ENCODE data around the gene ST8SIA2. TPM values are rescaled to one million over a fixed set of nuclear protein-coding genes. Genes with fewer than 3 reads are reported as not detected.

The ST8SIA2 gene
- total RNA-seq, 1 experiment from 2014 or later: not detected

- in situ Hi-C loops (cut with HindIII; ENCODE audit: low sequenced_read_pairs): no loop called here
- DNase-seq (ENCODE audit: low spot score): no peak
Measured at GRCh38 chr15:92425578-92426225, 32.0 kb downstream of the ST8SIA2 start.

- no peak for DNase-seq (ENCODE audit: low spot score)
- in situ Hi-C loops (cut with HindIII; ENCODE audit: low sequenced_read_pairs): no loop called here
Measured at GRCh38 chr15:92429378-92430068, 35.8 kb downstream of the ST8SIA2 start.

GRCh38 chr15:92430069-92430440, 36.4 kb downstream of the ST8SIA2 start:
- in situ Hi-C loops (cut with HindIII; ENCODE audit: low sequenced_read_pairs): no loop called here
- no peak for DNase-seq (ENCODE audit: low spot score)

GRCh38 chr15:92435145-92435544, 41.5 kb downstream of the ST8SIA2 start:
- in situ Hi-C loops (cut with HindIII; ENCODE audit: low sequenced_read_pairs): no loop called here
- DNase-seq (ENCODE audit: low spot score): no peak

GRCh38 chr15:92438471-92438870, 44.8 kb downstream of the ST8SIA2 start:
- DNase-seq (ENCODE audit: low spot score): no peak
- in situ Hi-C loops (cut with HindIII; ENCODE audit: low sequenced_read_pairs): no loop called here

- DNase-seq (ENCODE audit: low spot score): no peak
- in situ Hi-C loops (cut with HindIII; ENCODE audit: low sequenced_read_pairs): no loop called here
Measured at GRCh38 chr15:92443381-92443780, 49.7 kb downstream of the ST8SIA2 start.

- in situ Hi-C loops (cut with HindIII; ENCODE audit: low sequenced_read_pairs): no loop called here
- DNase-seq (ENCODE audit: low spot score): no peak
Measured at GRCh38 chr15:92444631-92445030, 51.0 kb downstream of the ST8SIA2 start.

GRCh38 chr15:92448370-92448769, 54.7 kb downstream of the ST8SIA2 start:
- no peak for DNase-seq (ENCODE audit: low spot score)
- in situ Hi-C loops (cut with HindIII; ENCODE audit: low sequenced_read_pairs): no loop called here

GRCh38 chr15:92449476-92449875, 55.8 kb downstream of the ST8SIA2 start:
- no peak for DNase-seq (ENCODE audit: low spot score)
- in situ Hi-C loops (cut with HindIII; ENCODE audit: low sequenced_read_pairs): no loop called here

- in situ Hi-C loops (cut with HindIII; ENCODE audit: low sequenced_read_pairs): no loop called here
Measured at GRCh38 chr15:92451225-92451825, 57.6 kb downstream of the ST8SIA2 start.

GRCh38 chr15:92452143-92452542, 58.5 kb downstream of the ST8SIA2 start:
- in situ Hi-C loops (cut with HindIII; ENCODE audit: low sequenced_read_pairs): no loop called here
- DNase-seq (ENCODE audit: low spot score): no peak

More at GRCh38 chr15:92451225-92451825, 57.6 kb downstream of the ST8SIA2 start:
- no peak for DNase-seq (ENCODE audit: low spot score)

- in situ Hi-C loops (cut with HindIII; ENCODE audit: low sequenced_read_pairs): no loop called here
- DNase-seq (ENCODE audit: low spot score): no peak
Measured at GRCh38 chr15:92453607-92454006, 59.9 kb downstream of the ST8SIA2 start.

- in situ Hi-C loops (cut with HindIII; ENCODE audit: low sequenced_read_pairs): no loop called here
Measured at GRCh38 chr15:92454555-92455105, 60.9 kb downstream of the ST8SIA2 start.

GRCh38 chr15:92455271-92455670, 61.6 kb downstream of the ST8SIA2 start:
- in situ Hi-C loops (cut with HindIII; ENCODE audit: low sequenced_read_pairs): no loop called here
- DNase-seq (ENCODE audit: low spot score): no peak

More at GRCh38 chr15:92454555-92455105, 60.9 kb downstream of the ST8SIA2 start:
- DNase-seq (ENCODE audit: low spot score): no peak

- no peak for DNase-seq (ENCODE audit: low spot score)
Measured at GRCh38 chr15:92457471-92458041, 63.9 kb downstream of the ST8SIA2 start.

GRCh38 chr15:92460023-92460422, 66.3 kb downstream of the ST8SIA2 start:
- no peak for DNase-seq (ENCODE audit: low spot score)
- in situ Hi-C loops (cut with HindIII; ENCODE audit: low sequenced_read_pairs): no loop called here

More at GRCh38 chr15:92457471-92458041, 63.9 kb downstream of the ST8SIA2 start:
- in situ Hi-C loops (cut with HindIII; ENCODE audit: low sequenced_read_pairs): no loop called here

- no peak for DNase-seq (ENCODE audit: low spot score)
- in situ Hi-C loops (cut with HindIII; ENCODE audit: low sequenced_read_pairs): no loop called here
Measured at GRCh38 chr15:92462424-92463125, 68.9 kb downstream of the ST8SIA2 start.

- in situ Hi-C loops (cut with HindIII; ENCODE audit: low sequenced_read_pairs): no loop called here
- DNase-seq (ENCODE audit: low spot score): no peak
Measured at GRCh38 chr15:92463352-92463751, 69.7 kb downstream of the ST8SIA2 start.

GRCh38 chr15:92463826-92464225, 70.1 kb downstream of the ST8SIA2 start:
- no peak for DNase-seq (ENCODE audit: low spot score)
- in situ Hi-C loops (cut with HindIII; ENCODE audit: low sequenced_read_pairs): no loop called here
